Heart right ventricle (tissue), 16 donors: ENCODE measurements around the gene FOLR1. TPM values are rescaled to one million over a fixed set of nuclear protein-coding genes. Genes with fewer than 3 reads are reported as not detected.
A peak's percentile ranks its signal among the peaks of the same experiment; 100 is the strongest.

ENCODE experiments used
- ATAC-seq, 8 donors: fragments of 200-7000 bp; cut with Tn5 transposase; one replicate each; pipeline ENCODE4 v1.9.1; 2020; ENCODE audit warnings: mild to moderate bottlenecking in 8 of 8, moderate library complexity in 8 of 8, moderate number of reproducible peaks in 1 of 8
- DNase-seq, 2 donors: peaks; one replicate each; pipeline ENCODE4 v3.0.0-alpha.2; 2020
- H3K27ac ChIP-seq, 10 donors: fragments of 200-600 bp; sonication (generic) in 2 of 10; one replicate each; pipeline versions ENCODE4 v1.5.0 to v1.8.0; 2020 to 2022; ENCODE audit warnings: mild to moderate bottlenecking in 3 of 10
- H3K27me3 ChIP-seq, 7 donors: fragments of 200-600 bp; one replicate each; pipeline ENCODE4 v1.8.0; 2021 to 2022; ENCODE audit warnings: mild to moderate bottlenecking in 2 of 7
- H3K36me3 ChIP-seq, 9 donors: fragments of 200-600 bp; sonication (generic) in 1 of 9; one replicate each; pipeline versions ENCODE4 v1.5.0 to v1.8.0; 2020 to 2022; ENCODE audit warnings: mild to moderate bottlenecking in 2 of 9
- H3K4me1 ChIP-seq, 9 donors: fragments of 200-600 bp; sonication (generic) in 1 of 9; one replicate each; pipeline versions ENCODE4 v1.5.0 to v1.8.0; 2020 to 2022; ENCODE audit warnings: mild to moderate bottlenecking in 4 of 9
- H3K4me3 ChIP-seq, 10 donors: fragments of 200-600 bp; sonication (generic) in 2 of 10; one replicate each; pipeline versions ENCODE4 v1.5.0 to v1.8.0; 2020 to 2022; ENCODE audit warnings: mild to moderate bottlenecking in 7 of 10, moderate library complexity in 2 of 10
- H3K9me3 ChIP-seq, 11 donors: fragments of 200-600 bp in 10 of 11; sonication (generic) in 2 of 11; one replicate each; pipeline versions ENCODE4 v1.5.0 to v1.8.0; 2013 to 2022; ENCODE audit warnings: mild to moderate bottlenecking in 2 of 11, control low read depth in 1 of 11, moderate library complexity in 1 of 11
- WGBS, 2 donors: extraction: QIAGEN DNeasy Blood & Tissue Kit; methylation state at CpG; one replicate each; pipeline ENCODE4 v1.1.7; 2013; ENCODE audit warnings: inconsistent platforms in 1 of 2; 5-methylcytosine and 5-hydroxymethylcytosine counted together
- intact Hi-C, 10 donors: fragments of 100-400 bp; cut with DNase I; formaldehyde crosslinking; loops; one replicate each; pipeline versions ENCODE4 v1.11.1 to v1.14.2; 2022
- polyA plus RNA-seq, 2 donors: library from polyadenylated mRNA; stranded (reverse); fragments of 200-250 nt; gene quantifications; one replicate each; pipeline ENCODE4 v1.2.3, GENCODE V29; 2013
- total RNA-seq, 10 donors: library from RNA; stranded (reverse); fragmentation: NEBNext Ultra II Directional in 3 of 10; extraction: Animal tissue kit (Norgen Biotek cat#: 25700) in 3 of 10; gene quantifications; one replicate each; pipeline versions ENCODE4 v1.2.1 to v1.2.4, GENCODE V29; 2021 to 2023
- TF ChIP-seq, protein P1 (sequence below), 9 donors: fragments of 200-600 bp; sonication (generic) in 2 of 9; IDR thresholded peaks; one replicate each; pipeline versions ENCODE4 v1.5.0 to v1.8.0; 2021 to 2022; ENCODE audit warnings: antibody characterized with exemption in 9 of 9, mild to moderate bottlenecking in 5 of 9, moderate library complexity in 1 of 9
- donor health status: Arrhythmogenic right ventricular cardiomyopathy.
- donor health status: ischemic (EF 13 %, LVEDD 7.1; RV severe dilation, severe dysfunction).
- donor health status: healthy with polysubstance abuse.
- donor health status: DM: no; HTN: yes; CAD: no.
- donor health status: DM: no; HTN: no; CAD: no.
- donor health status: ischemic (EF 25% LVEDD 6.9; RV normal size, moderate dysfunction).
- donor health status: ischemic (EF 25% LVEDD 5.7; RV mildly dilated, moderate dysfunction).
- donor health status: healthy.
- donor health status: DM: yes; HTN: yes; CAD: no.
- donor health status: Ischemic cardiomyopathy.
- donor health status: ischemic (EF 35%, LVEDD 5.7; RV mildly dilated, moderate dysfunction).
- donor health status: nonischemic (EF 11% LVEDD 7.7; RV severe dilation, severe dysfunction).
- donor health status: DM: yes; HTN: yes; CAD: no.
- donor health status: PGD.
- donor health status: ischemic (EF 29% LVEDD 5.4; RV normal size, mild dysfunction).
- donor health status: nonischemic (EF 23%, LVEDD 6.1; RV moderate dilation, normal function).

FOLR1 gene
- total and polyA plus RNA-seq, 12 donors = 0.16 to 1.4 (median 0.42) TPM; not detected in 3

DNA sequence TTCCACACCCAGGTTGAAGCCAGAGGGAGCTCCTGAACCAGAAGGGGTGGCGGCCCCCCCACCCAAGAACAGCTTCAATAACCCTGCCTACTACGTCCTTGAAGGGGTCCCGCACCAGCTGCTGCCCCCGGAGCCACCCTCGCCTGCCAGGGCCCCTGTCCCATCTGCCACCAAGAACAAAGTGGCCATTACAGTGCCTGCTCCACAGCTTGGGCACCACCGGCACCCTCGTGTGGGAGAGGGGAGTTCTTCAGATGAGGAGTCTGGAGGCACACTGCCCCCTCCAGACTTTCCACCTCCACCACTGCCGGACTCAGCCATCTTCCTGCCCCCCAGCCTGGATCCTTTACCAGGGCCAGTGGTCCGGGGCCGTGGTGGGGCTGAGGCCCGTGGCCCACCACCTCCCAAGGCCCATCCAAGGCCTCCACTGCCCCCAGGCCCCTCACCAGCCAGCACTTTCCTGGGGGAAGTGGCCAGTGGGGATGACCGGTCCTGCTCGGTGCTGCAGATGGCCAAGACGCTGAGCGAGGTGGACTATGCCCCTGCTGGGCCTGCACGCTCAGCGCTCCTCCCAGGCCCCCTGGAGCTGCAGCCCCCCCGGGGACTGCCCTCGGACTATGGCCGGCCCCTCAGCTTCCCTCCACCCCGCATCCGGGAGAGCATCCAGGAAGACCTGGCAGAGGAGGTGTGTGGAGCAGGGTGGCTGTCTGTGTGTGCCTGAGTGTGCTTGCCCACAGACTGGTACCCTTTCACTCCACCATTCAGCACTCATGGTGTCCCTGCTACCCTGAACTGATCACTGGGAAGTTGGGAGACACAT, 45.4 kb downstream of the FOLR1 start:
- WGBS, 2 donors = 82 to 87% methylated on average over 22 of the region's 22 CpGs
- intact Hi-C loops = loop anchor here in 3 of 10 donors (5.0 to 10.0 kb wide), 3 partner anchors 177 to 223 kb away; partner anchors contain the start of gene CLPB (in 1 of the 3)
- no peaks in the 10 kb centered on the region for H3K9me3 ChIP-seq
- no peak overlapping the region for H3K4me3 ChIP-seq
- peaks cover 0 to 63% (median 45%) of the 10 kb centered on the region in 9 donors for H3K36me3 ChIP-seq
- TF ChIP-seq, protein P1, sequence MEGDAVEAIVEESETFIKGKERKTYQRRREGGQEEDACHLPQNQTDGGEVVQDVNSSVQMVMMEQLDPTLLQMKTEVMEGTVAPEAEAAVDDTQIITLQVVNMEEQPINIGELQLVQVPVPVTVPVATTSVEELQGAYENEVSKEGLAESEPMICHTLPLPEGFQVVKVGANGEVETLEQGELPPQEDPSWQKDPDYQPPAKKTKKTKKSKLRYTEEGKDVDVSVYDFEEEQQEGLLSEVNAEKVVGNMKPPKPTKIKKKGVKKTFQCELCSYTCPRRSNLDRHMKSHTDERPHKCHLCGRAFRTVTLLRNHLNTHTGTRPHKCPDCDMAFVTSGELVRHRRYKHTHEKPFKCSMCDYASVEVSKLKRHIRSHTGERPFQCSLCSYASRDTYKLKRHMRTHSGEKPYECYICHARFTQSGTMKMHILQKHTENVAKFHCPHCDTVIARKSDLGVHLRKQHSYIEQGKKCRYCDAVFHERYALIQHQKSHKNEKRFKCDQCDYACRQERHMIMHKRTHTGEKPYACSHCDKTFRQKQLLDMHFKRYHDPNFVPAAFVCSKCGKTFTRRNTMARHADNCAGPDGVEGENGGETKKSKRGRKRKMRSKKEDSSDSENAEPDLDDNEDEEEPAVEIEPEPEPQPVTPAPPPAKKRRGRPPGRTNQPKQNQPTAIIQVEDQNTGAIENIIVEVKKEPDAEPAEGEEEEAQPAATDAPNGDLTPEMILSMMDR (IDR thresholded peaks at IDR 0.05) = no peak
- DNase-seq (peak in 1 of 2 donors; percentile 3), ATAC-seq (peak in 3 of 8 donors; percentile 1 to 3 (median 2))
- peaks cover 10 to 58% (median 28%) of the 10 kb centered on the region in 9 donors for H3K4me1 ChIP-seq
- H3K27ac ChIP-seq = no peak overlapping the region
- H3K27me3 ChIP-seq = peaks cover 0 to 39% (median 21%) of the 10 kb centered on the region in 7 donors

DNA sequence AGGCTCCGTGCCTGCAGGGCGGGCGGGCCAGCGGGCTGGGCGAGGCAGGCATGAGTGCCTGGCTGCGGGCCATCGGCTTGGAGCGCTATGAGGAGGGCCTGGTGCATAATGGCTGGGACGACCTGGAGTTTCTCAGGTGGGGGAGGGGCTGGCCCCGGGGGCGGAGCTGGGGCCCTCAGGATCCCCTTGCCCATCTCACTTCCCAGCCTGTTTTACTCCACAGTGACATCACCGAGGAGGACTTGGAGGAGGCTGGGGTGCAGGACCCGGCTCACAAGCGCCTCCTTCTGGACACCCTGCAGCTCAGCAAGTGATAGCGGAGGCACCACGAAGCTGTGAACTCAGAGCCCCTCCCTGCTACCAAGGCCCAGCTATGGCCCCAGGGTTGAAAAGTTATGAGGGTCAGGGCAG, 46.1 kb downstream of the FOLR1 start:
- Histone ChIP-seq H3K4me1 (peaks cover 10 to 58% (median 28%) of the 10 kb centered on the region in 9 donors), H3K4me3 (no peak overlapping the region), H3K9me3 (no peaks in the 10 kb centered on the region), H3K36me3 (peaks cover 0 to 56% (median 38%) of the 10 kb centered on the region in 9 donors), H3K27me3 (peaks cover 0 to 47% (median 28%) of the 10 kb centered on the region in 7 donors), H3K27ac (no peak overlapping the region)
- 29 to 54% methylated on average over 16 of the region's 16 CpGs for WGBS, 2 donors
- TF ChIP-seq, protein P1 (IDR thresholded peaks at IDR 0.05) = peak; percentile 41 to 77 (median 67)
- ATAC-seq (peak; percentile 12 to 60 (median 34)), DNase-seq (peak in 1 of 2 donors; percentile 33)
- intact Hi-C loops = loop anchor here in 3 of 10 donors (5.0 to 10.0 kb wide), 3 partner anchors 177 to 223 kb away; partner anchors contain the start of gene CLPB (in 1 of the 3)

GRCh38 chr11:72238492-72239312, 46.8 kb downstream of the FOLR1 start:
- TF ChIP-seq, protein P1 (IDR thresholded peaks at IDR 0.05) = peak in 2 of 9 donors; percentile 1 to 20
- ATAC-seq (peak in 3 of 8 donors; percentile 4 to 15 (median 13)), DNase-seq (peak in 1 of 2 donors; percentile 6)
- 70 to 72% methylated on average over 28 of the region's 28 CpGs for WGBS, 2 donors
- Histone ChIP-seq H3K4me3 (peak overlapping the region in 3 of 10 donors; percentile 48 to 53 (median 51)), H3K4me1 (peaks cover 10 to 62% (median 30%) of the 10 kb centered on the region in 9 donors), H3K9me3 (no peaks in the 10 kb centered on the region), H3K27ac (peak overlapping the region in 5 of 10 donors; percentile 11 to 64 (median 49)), H3K36me3 (peaks cover 0 to 49% (median 34%) of the 10 kb centered on the region in 9 donors), H3K27me3 (peaks cover 4 to 53% (median 35%) of the 10 kb centered on the region in 7 donors)
- intact Hi-C loops = loop anchor here in 3 of 10 donors (5.0 to 10.0 kb wide), 3 partner anchors 176 to 224 kb away; partner anchors contain the start of gene CLPB (in 1 of the 3)
